Measurements from ENCODE around the gene NUDC.

DNA sequence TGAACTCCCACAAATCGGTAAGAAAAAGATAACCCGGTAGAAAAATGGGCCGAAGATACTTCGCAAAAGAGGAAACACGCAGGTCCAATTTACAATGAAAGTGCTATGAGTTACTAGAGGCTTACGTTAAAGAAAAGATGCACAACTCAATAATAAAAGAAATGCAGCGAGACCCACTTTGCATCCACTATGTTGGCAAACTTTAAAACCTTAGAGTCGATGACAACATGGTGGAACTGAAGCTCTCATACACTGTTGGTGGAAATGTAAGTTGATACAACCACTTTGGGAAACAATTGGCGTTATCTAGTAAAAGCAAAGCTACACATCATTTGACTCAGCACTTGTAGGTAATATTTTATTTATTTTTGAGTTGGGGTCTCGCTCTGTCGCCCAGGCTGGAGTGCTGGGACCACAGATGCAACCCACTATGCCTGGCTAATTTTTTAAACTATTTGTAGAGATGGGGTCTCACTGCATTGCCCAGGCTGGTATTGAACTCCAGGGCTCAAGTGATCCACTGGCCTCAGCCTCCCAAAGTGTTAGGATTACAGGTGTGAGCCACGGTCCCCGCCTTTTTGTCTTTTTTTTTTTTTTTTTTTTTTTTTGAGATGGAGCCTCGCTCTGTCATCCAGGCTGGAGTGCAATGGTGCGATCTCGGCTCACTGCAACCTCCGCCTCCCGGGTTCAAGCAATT, 20.6 kb upstream of the NUDC start:
- TF ChIP-seq MEIS2 (IDR thresholded peaks at IDR 0.05; ENCODE audit: partially characterized antibody) (no peak), SAFB (IDR thresholded peaks at IDR 0.05; ENCODE audit: borderline replicate concordance, low read depth, low read length) (no peak), CTCF (IDR thresholded peaks at IDR 0.05 in 2 of 3, conservative IDR thresholded peaks at IDR 0.05 in 1 of 3; ENCODE audit: insufficient read depth in 2 of 3, low read depth in 1 of 3, low read length in 3 of 3) (no peak), TRIM28 (IDR thresholded peaks at IDR 0.05) (no peak), WHSC1 (IDR thresholded peaks at IDR 0.05; ENCODE audit: low read length) (no peak), POLR2AphosphoS2 (IDR thresholded peaks at IDR 0.05; ENCODE audit: low read length) (no peak), ZBTB1 (CRISPR knock-in tag; IDR thresholded peaks at IDR 0.05; ENCODE audit: borderline replicate concordance, low read depth) (no peak), ZNF224 (CRISPR knock-in tag; IDR thresholded peaks at IDR 0.05) (no peak), MED1 (CRISPR knock-in tag; IDR thresholded peaks at IDR 0.05; ENCODE audit: borderline replicate concordance) (no peak), TCF7 (IDR thresholded peaks at IDR 0.05; ENCODE audit: borderline replicate concordance) (no peak)
- TF ChIP-seq, protein P1, sequence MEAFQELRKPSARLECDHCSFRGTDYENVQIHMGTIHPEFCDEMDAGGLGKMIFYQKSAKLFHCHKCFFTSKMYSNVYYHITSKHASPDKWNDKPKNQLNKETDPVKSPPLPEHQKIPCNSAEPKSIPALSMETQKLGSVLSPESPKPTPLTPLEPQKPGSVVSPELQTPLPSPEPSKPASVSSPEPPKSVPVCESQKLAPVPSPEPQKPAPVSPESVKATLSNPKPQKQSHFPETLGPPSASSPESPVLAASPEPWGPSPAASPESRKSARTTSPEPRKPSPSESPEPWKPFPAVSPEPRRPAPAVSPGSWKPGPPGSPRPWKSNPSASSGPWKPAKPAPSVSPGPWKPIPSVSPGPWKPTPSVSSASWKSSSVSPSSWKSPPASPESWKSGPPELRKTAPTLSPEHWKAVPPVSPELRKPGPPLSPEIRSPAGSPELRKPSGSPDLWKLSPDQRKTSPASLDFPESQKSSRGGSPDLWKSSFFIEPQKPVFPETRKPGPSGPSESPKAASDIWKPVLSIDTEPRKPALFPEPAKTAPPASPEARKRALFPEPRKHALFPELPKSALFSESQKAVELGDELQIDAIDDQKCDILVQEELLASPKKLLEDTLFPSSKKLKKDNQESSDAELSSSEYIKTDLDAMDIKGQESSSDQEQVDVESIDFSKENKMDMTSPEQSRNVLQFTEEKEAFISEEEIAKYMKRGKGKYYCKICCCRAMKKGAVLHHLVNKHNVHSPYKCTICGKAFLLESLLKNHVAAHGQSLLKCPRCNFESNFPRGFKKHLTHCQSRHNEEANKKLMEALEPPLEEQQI (IDR thresholded peaks at IDR 0.05), result no peak
- TF ChIP-seq, protein P2, sequence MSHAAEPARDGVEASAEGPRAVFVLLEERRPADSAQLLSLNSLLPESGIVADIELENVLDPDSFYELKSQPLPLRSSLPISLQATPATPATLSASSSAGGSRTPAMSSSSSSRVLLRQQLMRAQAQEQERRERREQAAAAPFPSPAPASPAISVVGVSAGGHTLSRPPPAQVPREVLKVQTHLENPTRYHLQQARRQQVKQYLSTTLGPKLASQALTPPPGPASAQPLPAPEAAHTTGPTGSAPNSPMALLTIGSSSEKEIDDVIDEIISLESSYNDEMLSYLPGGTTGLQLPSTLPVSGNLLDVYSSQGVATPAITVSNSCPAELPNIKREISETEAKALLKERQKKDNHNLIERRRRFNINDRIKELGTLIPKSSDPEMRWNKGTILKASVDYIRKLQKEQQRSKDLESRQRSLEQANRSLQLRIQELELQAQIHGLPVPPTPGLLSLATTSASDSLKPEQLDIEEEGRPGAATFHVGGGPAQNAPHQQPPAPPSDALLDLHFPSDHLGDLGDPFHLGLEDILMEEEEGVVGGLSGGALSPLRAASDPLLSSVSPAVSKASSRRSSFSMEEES (CRISPR knock-in tag; IDR thresholded peaks at IDR 0.05), result no peak
- TF ChIP-seq, protein P3, sequence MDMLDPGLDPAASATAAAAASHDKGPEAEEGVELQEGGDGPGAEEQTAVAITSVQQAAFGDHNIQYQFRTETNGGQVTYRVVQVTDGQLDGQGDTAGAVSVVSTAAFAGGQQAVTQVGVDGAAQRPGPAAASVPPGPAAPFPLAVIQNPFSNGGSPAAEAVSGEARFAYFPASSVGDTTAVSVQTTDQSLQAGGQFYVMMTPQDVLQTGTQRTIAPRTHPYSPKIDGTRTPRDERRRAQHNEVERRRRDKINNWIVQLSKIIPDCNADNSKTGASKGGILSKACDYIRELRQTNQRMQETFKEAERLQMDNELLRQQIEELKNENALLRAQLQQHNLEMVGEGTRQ (CRISPR knock-in tag; IDR thresholded peaks at IDR 0.05), result no peak
